OCI-LY7 (cell line): ENCODE results near the gene SLAMF7.
A peak's percentile ranks its signal among the peaks of the same experiment; 100 is the strongest.

Experiments used
- EZH2phosphoT487 ChIP-seq: fragments of 200-600 bp; sonication (generic); IDR thresholded peaks from 2 replicates; pipeline ENCODE4 v1.6.1; 2018; ENCODE audit warnings: low read depth, borderline replicate concordance, mild to moderate bottlenecking, mixed run types, antibody characterized with exemption, low read length, moderate library complexity, mixed read lengths
- TF ChIP-seq, protein P1 (sequence below): fragments of 200-600 bp; sonication (generic); conservative IDR thresholded peaks from 2 replicates; pipeline ENCODE4 v1.5.1; 2014; ENCODE audit warnings: mild to moderate bottlenecking, antibody characterized with exemption, low read length, moderate library complexity, mixed read lengths

DNA sequence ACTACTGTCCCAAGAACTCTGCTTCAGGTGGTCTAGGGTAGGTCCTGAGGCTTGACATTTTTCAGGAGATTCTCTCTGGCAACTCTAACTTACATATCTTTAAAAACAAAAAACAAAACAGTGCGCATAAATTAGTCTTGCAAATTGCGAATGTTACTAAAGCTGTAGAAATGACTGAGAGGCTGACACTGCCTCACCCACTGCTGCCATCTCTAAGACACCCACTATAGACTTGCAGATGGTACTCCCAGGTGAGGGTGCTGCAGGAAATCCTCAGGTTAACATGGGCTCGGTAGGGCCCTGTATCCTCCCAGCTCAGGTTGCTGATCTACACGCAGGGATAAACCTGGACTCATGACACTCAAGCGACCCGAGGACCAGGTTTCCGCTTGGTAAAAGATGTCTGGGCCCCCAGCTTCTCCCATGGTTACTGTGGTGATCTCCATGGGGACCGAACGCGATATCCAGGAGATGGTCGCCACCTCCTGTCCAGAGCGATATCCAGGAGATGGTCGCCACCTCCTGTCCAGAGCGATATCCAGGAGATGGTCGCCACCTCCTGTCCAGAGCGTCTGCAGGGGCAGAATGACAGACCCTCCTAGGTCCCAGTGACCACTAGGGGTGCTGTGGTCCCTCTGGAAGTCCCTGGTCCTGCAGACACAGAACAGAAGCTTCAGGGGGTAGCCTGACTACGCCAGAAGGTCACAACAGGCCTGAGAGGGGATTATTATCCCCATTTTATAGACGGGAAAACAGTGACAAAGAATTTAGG, 40.8 kb downstream of the SLAMF7 start:
- TF ChIP-seq, protein P1, sequence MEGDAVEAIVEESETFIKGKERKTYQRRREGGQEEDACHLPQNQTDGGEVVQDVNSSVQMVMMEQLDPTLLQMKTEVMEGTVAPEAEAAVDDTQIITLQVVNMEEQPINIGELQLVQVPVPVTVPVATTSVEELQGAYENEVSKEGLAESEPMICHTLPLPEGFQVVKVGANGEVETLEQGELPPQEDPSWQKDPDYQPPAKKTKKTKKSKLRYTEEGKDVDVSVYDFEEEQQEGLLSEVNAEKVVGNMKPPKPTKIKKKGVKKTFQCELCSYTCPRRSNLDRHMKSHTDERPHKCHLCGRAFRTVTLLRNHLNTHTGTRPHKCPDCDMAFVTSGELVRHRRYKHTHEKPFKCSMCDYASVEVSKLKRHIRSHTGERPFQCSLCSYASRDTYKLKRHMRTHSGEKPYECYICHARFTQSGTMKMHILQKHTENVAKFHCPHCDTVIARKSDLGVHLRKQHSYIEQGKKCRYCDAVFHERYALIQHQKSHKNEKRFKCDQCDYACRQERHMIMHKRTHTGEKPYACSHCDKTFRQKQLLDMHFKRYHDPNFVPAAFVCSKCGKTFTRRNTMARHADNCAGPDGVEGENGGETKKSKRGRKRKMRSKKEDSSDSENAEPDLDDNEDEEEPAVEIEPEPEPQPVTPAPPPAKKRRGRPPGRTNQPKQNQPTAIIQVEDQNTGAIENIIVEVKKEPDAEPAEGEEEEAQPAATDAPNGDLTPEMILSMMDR, result peak; percentile 89
- TF ChIP-seq EZH2phosphoT487, result no peak
